Testis (tissue), 3 donors: ENCODE results near the gene SMOC1. TPM values are rescaled to one million over a fixed set of nuclear protein-coding genes. Genes with fewer than 3 reads are reported as not detected.

Source experiments
- DNase-seq: peaks from one replicate; pipeline ENCODE4 v3.0.0-alpha.2; 2019
- H3K27ac ChIP-seq, 2 donors: fragments of 200-600 bp; sonication (generic); one replicate each; pipeline ENCODE4 v1.5.1; 2019
- H3K27me3 ChIP-seq: fragments of 200-600 bp; sonication (generic); one replicate; pipeline ENCODE4 v1.5.1; 2019
- H3K36me3 ChIP-seq: fragments of 200-600 bp; sonication (generic); one replicate; pipeline ENCODE4 v1.5.1; 2017; ENCODE audit warnings: low read depth; ENCODE audit errors: missing control alignments
- H3K4me1 ChIP-seq: fragments of 200-600 bp; sonication (generic); one replicate; pipeline ENCODE4 v1.5.1; 2019
- H3K4me3 ChIP-seq, 2 donors: fragments of 200-600 bp; sonication (generic); one replicate each; pipeline ENCODE4 v1.5.1; 2017 to 2019
- H3K9me3 ChIP-seq: fragments of 200-600 bp; sonication (generic); one replicate; pipeline ENCODE4 v1.5.1; 2017
- POLR2A ChIP-seq: fragments of 450-650 bp; IDR thresholded peaks from one replicate; pipeline ENCODE4 v1.6.1; 2017; ENCODE audit warnings: antibody characterized with exemption, mild to moderate bottlenecking, moderate library complexity
- WGBS, 2 donors: methylation state at CpG; one replicate each; pipeline ENCODE4 v1.1.5; 2018; 5-methylcytosine and 5-hydroxymethylcytosine counted together
- intact Hi-C: fragments of 100-400 bp; cut with DNase I; formaldehyde crosslinking; loops from one replicate; pipeline ENCODE4 v1.15.1; 2023; ENCODE audit warnings: low total_unique reads
- polyA plus RNA-seq: library from polyadenylated mRNA; stranded (reverse); fragments of 350-450 nt; fragmentation: Illumina TruSeq; extraction: RNeasy Lipid Tissue Mini Kit (QIAGEN cat#74804); gene quantifications from one replicate; pipeline ENCODE4 v1.2.3, GENCODE V29; 2014; ENCODE audit warnings: low read depth, low replicate concordance; ENCODE audit not compliant: insufficient read depth
- total RNA-seq, 2 donors: library from RNA; depleted of rRNA; stranded (reverse); fragments of >200 nt; gene quantifications; one replicate each; pipeline ENCODE4 v1.2.3, GENCODE V29; 2016
- TF ChIP-seq, protein P1 (sequence below), 3 experiments: fragments of 450-650 bp in 2 of 3; fragments of 200-600 bp in 1 of 3; sonication (generic) in 1 of 3; IDR thresholded peaks; one replicate each; pipeline ENCODE4 v1.5.1; 2016 to 2019; ENCODE audit warnings: antibody characterized with exemption in 3 of 3, mild to moderate bottlenecking in 2 of 3, moderate library complexity in 1 of 3

Gene SMOC1
- total and polyA plus RNA-seq, 3 donors from 2014 or later: 88.2 to 248 (median 143) TPM

DNA sequence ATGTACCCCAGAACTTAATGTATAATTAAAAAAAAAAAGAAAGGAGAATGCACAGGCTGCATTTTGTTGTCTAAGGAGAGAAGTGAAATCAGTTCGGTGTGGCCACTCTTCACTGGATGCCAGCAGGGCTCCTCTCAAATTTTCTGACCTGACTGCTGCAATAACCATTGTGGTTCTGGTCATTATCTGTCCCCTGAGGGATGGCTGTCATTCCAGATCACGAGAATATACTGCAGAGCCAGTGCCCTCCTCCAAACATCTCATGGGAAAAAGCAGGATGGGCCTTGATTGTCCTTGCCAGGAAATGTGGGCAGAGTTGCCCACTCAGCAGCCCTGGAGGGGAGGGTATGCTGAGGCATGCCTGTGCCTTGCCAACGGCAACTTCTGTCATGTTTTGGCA lies 170.4 kb downstream of the SMOC1 start:
- no peak for DNase-seq
- no peak overlapping the region for H3K27ac ChIP-seq
- TF ChIP-seq, protein P1, sequence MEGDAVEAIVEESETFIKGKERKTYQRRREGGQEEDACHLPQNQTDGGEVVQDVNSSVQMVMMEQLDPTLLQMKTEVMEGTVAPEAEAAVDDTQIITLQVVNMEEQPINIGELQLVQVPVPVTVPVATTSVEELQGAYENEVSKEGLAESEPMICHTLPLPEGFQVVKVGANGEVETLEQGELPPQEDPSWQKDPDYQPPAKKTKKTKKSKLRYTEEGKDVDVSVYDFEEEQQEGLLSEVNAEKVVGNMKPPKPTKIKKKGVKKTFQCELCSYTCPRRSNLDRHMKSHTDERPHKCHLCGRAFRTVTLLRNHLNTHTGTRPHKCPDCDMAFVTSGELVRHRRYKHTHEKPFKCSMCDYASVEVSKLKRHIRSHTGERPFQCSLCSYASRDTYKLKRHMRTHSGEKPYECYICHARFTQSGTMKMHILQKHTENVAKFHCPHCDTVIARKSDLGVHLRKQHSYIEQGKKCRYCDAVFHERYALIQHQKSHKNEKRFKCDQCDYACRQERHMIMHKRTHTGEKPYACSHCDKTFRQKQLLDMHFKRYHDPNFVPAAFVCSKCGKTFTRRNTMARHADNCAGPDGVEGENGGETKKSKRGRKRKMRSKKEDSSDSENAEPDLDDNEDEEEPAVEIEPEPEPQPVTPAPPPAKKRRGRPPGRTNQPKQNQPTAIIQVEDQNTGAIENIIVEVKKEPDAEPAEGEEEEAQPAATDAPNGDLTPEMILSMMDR (IDR thresholded peaks at IDR 0.05): no peak
- no peak for TF ChIP-seq POLR2A
- 75 to 77% methylated on average over 3 of the region's 3 CpGs for WGBS, 2 donors
- no peaks in the 10 kb centered on the region for H3K27me3 ChIP-seq
- intact Hi-C loops: no loop called here
- H3K4me3 ChIP-seq: no peak overlapping the region
- H3K36me3 ChIP-seq: no peaks in the 10 kb centered on the region
- no peaks in the 10 kb centered on the region for H3K9me3 ChIP-seq
- no peaks in the 10 kb centered on the region for H3K4me1 ChIP-seq

DNA sequence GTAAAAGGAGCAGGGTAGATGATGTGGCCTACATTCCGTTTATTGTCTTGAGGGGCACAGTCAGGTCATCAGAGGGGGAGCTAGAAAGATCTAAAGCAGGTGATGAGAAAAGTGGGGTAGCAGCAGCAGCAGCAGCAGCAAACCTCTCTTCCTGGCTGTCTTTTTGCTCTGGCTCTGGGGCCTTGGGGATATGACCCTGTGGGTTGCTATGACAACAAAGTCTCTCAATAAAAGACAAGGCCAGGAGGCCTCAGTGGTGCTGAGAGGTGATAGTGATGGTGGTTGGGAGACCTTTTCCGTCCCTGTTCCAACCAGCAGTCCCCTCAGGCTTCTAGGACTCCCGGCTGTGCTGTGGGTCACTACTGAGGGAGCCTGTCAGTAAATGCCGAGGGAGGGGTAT lies 170.9 kb downstream of the SMOC1 start:
- no peaks in the 10 kb centered on the region for H3K4me1 ChIP-seq
- H3K36me3 ChIP-seq: no peaks in the 10 kb centered on the region
- no peak overlapping the region for H3K27ac ChIP-seq
- no peak for DNase-seq
- no peaks in the 10 kb centered on the region for H3K27me3 ChIP-seq
- no peak overlapping the region for H3K4me3 ChIP-seq
- TF ChIP-seq, protein P1 (IDR thresholded peaks at IDR 0.05): no peak
- H3K9me3 ChIP-seq: no peaks in the 10 kb centered on the region
- intact Hi-C loops: no loop called here
- WGBS, 2 donors: 77 to 78% methylated on average over 4 of the region's 4 CpGs

DNA sequence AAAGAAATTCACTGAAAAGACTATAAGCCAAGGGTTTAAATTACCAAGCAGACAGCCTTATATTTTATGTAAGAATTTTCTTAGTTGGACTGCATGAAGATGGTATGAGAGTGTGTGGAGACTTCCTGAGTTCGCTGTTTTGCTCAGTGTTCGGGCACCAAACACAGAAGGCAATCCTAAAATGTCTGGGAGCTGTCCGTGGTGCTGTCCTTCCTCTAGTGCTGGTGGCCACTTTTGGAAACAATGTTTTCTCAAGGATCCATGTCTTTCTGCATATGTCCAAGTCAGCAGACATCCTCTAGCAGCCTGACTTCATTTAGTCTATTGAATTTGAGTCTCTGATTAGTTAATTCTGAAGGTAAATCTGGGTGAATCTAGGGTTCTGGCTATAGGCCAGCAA lies 173.8 kb downstream of the SMOC1 start:
- Histone ChIP-seq H3K4me1 (no peaks in the 10 kb centered on the region), H3K27me3 (no peaks in the 10 kb centered on the region), H3K4me3 (no peak overlapping the region), H3K36me3 (no peaks in the 10 kb centered on the region), H3K27ac (no peak overlapping the region), H3K9me3 (no peaks in the 10 kb centered on the region)
- WGBS, 2 donors: 30% methylated on average over 3 of the region's 3 CpGs
- peak; percentile 63 for DNase-seq
- intact Hi-C loops: no loop called here
- TF ChIP-seq, protein P1 (IDR thresholded peaks at IDR 0.05): no peak
- no peak for TF ChIP-seq POLR2A

DNA sequence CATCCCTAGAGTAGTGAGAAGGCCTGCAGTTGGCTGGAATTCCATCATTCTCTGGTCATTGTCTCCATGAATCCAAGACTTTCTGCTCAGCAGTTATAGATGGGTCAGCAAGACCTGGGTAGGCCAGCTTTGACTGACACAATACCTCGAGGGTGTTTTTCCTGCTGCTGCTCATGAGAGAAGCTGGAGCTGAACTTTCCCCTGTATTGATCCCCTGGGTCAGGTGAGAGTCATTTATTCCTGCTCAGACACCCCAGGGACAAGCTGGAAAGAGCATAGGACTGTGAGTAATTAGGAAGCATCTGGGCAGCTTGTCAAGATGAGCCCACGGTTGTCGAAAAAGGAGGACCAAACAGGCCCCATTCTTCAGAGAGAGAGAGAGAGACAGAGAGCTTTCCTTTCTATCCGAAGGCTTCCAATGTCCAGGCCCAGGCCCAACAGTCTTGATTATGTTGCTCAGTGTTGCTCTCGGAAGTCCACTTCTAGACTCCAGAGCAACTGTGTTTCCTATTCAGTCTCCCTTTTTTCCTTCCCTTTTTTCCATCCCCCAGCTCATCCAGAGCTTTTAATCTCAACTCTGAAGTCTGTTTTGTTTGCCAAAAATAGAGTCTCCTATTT lies 178.4 kb downstream of the SMOC1 start:
- no peak for TF ChIP-seq POLR2A
- TF ChIP-seq, protein P1 (IDR thresholded peaks at IDR 0.05): no peak
- H3K9me3 ChIP-seq: no peaks in the 10 kb centered on the region
- no peak overlapping the region for H3K4me3 ChIP-seq
- WGBS, 2 donors: 82 to 84% methylated on average over 5 of the region's 5 CpGs
- DNase-seq: no peak
- H3K27ac ChIP-seq: no peak overlapping the region
- H3K36me3 ChIP-seq: no peaks in the 10 kb centered on the region
- intact Hi-C loops: no loop called here
- H3K4me1 ChIP-seq: no peaks in the 10 kb centered on the region
- H3K27me3 ChIP-seq: no peaks in the 10 kb centered on the region

DNA sequence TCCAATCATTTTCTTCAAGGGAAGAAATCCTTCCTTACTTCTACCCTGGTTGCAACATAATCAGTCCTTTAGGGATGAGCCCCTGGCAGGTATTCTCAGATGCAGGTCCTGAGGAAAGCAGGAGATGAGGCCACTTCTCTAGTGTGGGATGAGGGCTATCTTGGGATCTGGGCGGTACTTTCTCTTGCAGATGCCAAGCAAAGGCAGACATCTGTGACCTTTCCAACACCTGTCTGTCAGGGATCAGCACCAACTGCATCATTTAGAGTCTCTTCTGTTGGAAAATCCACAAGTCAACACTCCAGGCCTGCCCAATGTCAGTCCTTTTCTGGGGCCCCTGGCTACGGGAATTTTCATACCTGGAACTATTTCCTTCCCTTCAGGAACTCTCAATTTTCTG lies 180.3 kb downstream of the SMOC1 start:
- intact Hi-C loops: no loop called here
- 88% methylated on average over 2 of the region's 2 CpGs for WGBS, 2 donors
- H3K4me3 ChIP-seq: no peak overlapping the region
- no peaks in the 10 kb centered on the region for H3K36me3 ChIP-seq
- TF ChIP-seq POLR2A: no peak
- TF ChIP-seq, protein P1 (IDR thresholded peaks at IDR 0.05): no peak
- no peaks in the 10 kb centered on the region for H3K4me1 ChIP-seq
- no peak for DNase-seq
- H3K9me3 ChIP-seq: no peaks in the 10 kb centered on the region
- no peaks in the 10 kb centered on the region for H3K27me3 ChIP-seq
- H3K27ac ChIP-seq: no peak overlapping the region
